Measurements from ENCODE around the gene LRIT2. TPM values are rescaled to one million over a fixed set of nuclear protein-coding genes. Genes with fewer than 3 reads are reported as not detected.

Gene LRIT2
- total RNA-seq, 2 donors from 2014 or later = not detected

DNA sequence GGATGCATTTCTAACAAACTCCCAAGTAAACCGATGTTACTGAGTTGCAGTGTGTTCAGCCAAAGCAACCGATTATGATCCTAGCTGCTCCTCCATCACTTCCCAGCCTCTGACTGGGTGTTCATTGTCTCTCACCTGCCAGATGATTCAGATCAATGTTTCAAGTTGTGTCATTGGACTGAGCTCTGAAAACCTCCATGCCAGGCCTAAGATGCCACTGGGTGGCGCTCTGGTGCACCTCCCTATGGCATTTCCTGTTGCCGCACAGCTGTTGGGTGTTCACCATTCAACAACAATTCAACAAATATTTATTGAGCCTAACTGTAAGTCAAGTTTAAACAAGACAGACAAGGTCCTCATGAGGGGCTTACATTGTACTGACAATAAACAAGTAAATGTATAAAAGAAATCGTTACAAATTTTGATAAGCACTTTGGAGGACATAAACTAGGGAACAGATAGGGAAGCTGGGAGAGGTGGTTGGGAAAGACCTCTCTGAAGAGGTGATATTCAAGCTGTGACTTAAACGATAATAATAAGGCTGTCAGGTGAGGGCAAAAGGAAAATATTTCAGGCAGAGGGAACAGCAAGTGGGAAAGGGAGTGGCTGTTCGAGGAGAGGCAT is 42.3 kb upstream of the LRIT2 start:
- H3K27ac ChIP-seq = no peak overlapping the region
- intact Hi-C loops (cut with DNase I) = loop anchor here (5.0 kb wide), 1 partner anchor 110 kb away; no protein-coding TSS in a partner anchor
- no peak for DNase-seq (ENCODE audit: low spot score)
- H3K4me3 ChIP-seq = no peak overlapping the region
- no peaks in the 10 kb centered on the region for H3K36me3 ChIP-seq
- no peaks in the 10 kb centered on the region for H3K4me1 ChIP-seq (replicated peaks)
- no peaks in the 10 kb centered on the region for H3K9me3 ChIP-seq
- no peaks in the 10 kb centered on the region for H3K27me3 ChIP-seq (replicated peaks; ENCODE audit: insufficient read depth)
- WGBS = 38% methylated on average over 7 of the region's 7 CpGs
- TF ChIP-seq POLR2A (IDR thresholded peaks at IDR 0.05) (no peak), CTCF (IDR thresholded peaks at IDR 0.05) (no peak), POLR2AphosphoS5 (IDR thresholded peaks at IDR 0.05) (no peak)

DNA sequence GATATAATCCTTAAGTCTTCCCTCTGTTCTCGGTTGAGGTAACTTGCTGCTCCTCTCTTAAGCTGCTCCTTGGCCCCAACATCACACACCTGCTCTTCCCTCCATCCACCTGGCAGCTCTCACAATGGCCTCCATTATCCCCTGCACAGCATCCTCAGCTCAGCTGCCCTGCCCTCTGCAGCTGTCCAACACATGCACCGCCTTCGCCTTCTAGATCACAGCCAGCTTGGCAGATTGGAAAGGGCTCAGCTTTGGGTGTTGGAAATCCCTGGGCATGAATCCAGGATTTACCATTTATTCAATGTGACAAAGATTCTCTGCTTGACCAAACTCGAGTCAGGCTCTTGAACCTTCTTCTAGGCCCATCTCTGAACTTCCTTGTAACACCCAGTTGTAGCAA is 40.1 kb upstream of the LRIT2 start:
- intact Hi-C loops (cut with DNase I) = loop anchor here (2.0 to 5.0 kb wide), 2 partner anchors 112 to 271 kb away; no protein-coding TSS in a partner anchor
- H3K36me3 ChIP-seq = no peaks in the 10 kb centered on the region
- no peaks in the 10 kb centered on the region for H3K9me3 ChIP-seq
- 61% methylated on average over 4 of the region's 4 CpGs for WGBS
- DNase-seq (ENCODE audit: low spot score) = no peak
- no peaks in the 10 kb centered on the region for H3K27me3 ChIP-seq (replicated peaks; ENCODE audit: insufficient read depth)
- H3K4me3 ChIP-seq = no peak overlapping the region
- no peak for TF ChIP-seq POLR2A (IDR thresholded peaks at IDR 0.05)
- no peak for TF ChIP-seq POLR2AphosphoS5 (IDR thresholded peaks at IDR 0.05)
- no peak for TF ChIP-seq CTCF (IDR thresholded peaks at IDR 0.05)
- H3K27ac ChIP-seq = no peak overlapping the region
- no peaks in the 10 kb centered on the region for H3K4me1 ChIP-seq (replicated peaks)

GRCh38 chr10:84264611-84265141 is 39.3 kb upstream of the LRIT2 start:
- DNase-seq (ENCODE audit: low spot score) = peak; percentile 64
- TF ChIP-seq POLR2A (IDR thresholded peaks at IDR 0.05) = no peak
- TF ChIP-seq POLR2AphosphoS5 (IDR thresholded peaks at IDR 0.05) = peak; percentile 13
- peak; percentile 73 to 84 (median 81) for TF ChIP-seq CTCF (IDR thresholded peaks at IDR 0.05)
- Histone ChIP-seq H3K27ac (no peak overlapping the region), H3K4me1 (replicated peaks) (no peaks in the 10 kb centered on the region), H3K9me3 (no peaks in the 10 kb centered on the region), H3K27me3 (replicated peaks; ENCODE audit: insufficient read depth) (no peaks in the 10 kb centered on the region), H3K36me3 (no peaks in the 10 kb centered on the region), H3K4me3 (no peak overlapping the region)
- 1% methylated on average over 11 of the region's 11 CpGs for WGBS
- intact Hi-C loops (cut with DNase I) = loop anchor here (2.0 to 5.0 kb wide), 2 partner anchors 113 to 272 kb away; no protein-coding TSS in a partner anchor

DNA sequence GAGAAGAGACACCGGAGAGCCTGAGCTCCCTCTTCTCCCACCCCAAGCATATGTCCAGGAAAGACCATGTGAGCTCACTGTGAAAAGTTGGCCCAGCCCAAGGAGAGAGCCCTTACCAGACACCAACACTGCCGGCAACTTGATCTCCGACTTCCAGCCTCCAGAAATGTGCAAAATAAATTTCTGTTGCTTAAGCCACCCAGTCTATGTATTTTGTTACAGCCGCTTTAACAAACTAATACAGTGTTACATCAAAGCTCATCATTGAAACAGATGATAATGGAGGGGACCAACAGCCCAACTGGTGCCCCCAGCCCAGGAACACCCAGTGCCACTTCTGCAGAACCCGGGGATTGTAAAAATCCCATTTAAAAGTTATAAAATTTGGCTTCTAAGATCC is 38.4 kb upstream of the LRIT2 start:
- no peak overlapping the region for H3K4me3 ChIP-seq
- no peak for DNase-seq (ENCODE audit: low spot score)
- H3K27ac ChIP-seq = no peak overlapping the region
- H3K4me1 ChIP-seq (replicated peaks) = no peaks in the 10 kb centered on the region
- intact Hi-C loops (cut with DNase I) = loop anchor here (2.0 kb wide), 1 partner anchor 273 kb away; no protein-coding TSS in a partner anchor
- no peaks in the 10 kb centered on the region for H3K27me3 ChIP-seq (replicated peaks; ENCODE audit: insufficient read depth)
- TF ChIP-seq POLR2AphosphoS5 (IDR thresholded peaks at IDR 0.05) = no peak
- TF ChIP-seq POLR2A (IDR thresholded peaks at IDR 0.05) = no peak
- no peak for TF ChIP-seq CTCF (IDR thresholded peaks at IDR 0.05)
- 92% methylated on average over 5 of the region's 5 CpGs for WGBS
- no peaks in the 10 kb centered on the region for H3K36me3 ChIP-seq
- no peaks in the 10 kb centered on the region for H3K9me3 ChIP-seq

Measured in prostate gland (tissue), 2 donors.